T-cell (primary cell): Measurements from ENCODE around the gene CAPN14. TPM values are rescaled to one million over a fixed set of nuclear protein-coding genes. Genes with fewer than 3 reads are reported as not detected.

Experiments used
- ATAC-seq, 4 experiments: fragments of 200-7000 bp in 3 of 4; fragments of 150-1000 bp in 1 of 4; cut with Tn5 transposase; replicated peaks in 1 of 4; 1 replicate in 3 of 4; 2 replicates in 1 of 4; pipeline ENCODE4 v1.10.0; 2021; ENCODE audit warnings: moderate library complexity in 3 of 4, mild to moderate bottlenecking in 2 of 4, moderate number of reproducible peaks in 1 of 4
- CTCF ChIA-PET, 2 donors: fragments of 300-600 bp; sonication (Branson Sonifier 250); formaldehyde crosslinking; loops; one replicate each; lab custom pipeline; 2022; ENCODE audit warnings: antibody characterized with exemption in 2 of 2; lab: Charles Lee
- POLR2A ChIA-PET, 2 donors: fragments of 300-600 bp; sonication (Branson Sonifier 250); formaldehyde crosslinking; loops; one replicate each; lab custom pipeline; 2022; ENCODE audit warnings: antibody characterized with exemption in 2 of 2; lab: Charles Lee
- DNase-seq, 35 experiments: peaks; one replicate each; pipeline versions ENCODE4 v3.0.0 to v3.0.0-alpha.2; 2013 to 2023
- H3K27ac ChIP-seq: one replicate; pipeline ENCODE4 v1.5.1; 2013; ENCODE audit warnings: low read length
- H3K27me3 ChIP-seq, 2 experiments: replicated peaks in 1 of 2; 1 replicate in 1 of 2; 2 replicates in 1 of 2; pipeline versions ENCODE4 v1.6.1 to v1.7.0; 2013; ENCODE audit warnings: low read length in 1 of 2, mixed read lengths in 1 of 2; ENCODE audit not compliant: control insufficient read depth in 2 of 2, insufficient read depth in 2 of 2; ENCODE audit errors: extremely low read depth in 1 of 2
- H3K36me3 ChIP-seq, 2 donors: 1 replicate in 1 of 2; 2 replicates in 1 of 2; pipeline versions ENCODE4 v1.6.1 to v1.7.0; 2013; ENCODE audit warnings: low read length in 1 of 2; ENCODE audit not compliant: control insufficient read depth in 2 of 2, insufficient read depth in 1 of 2; ENCODE audit errors: extremely low read depth in 1 of 2
- H3K4me1 ChIP-seq, 2 experiments: 1 replicate in 1 of 2; 2 replicates in 1 of 2; pipeline versions ENCODE4 v1.6.1 to v1.7.0; 2013; ENCODE audit warnings: low read length in 2 of 2, mixed read lengths in 1 of 2; ENCODE audit not compliant: insufficient read depth in 2 of 2, control insufficient read depth in 1 of 2; ENCODE audit errors: extremely low read depth in 1 of 2
- H3K4me3 ChIP-seq, 2 donors: 1 replicate in 1 of 2; 2 replicates in 1 of 2; pipeline versions ENCODE4 v1.5.1 to v1.7.0; 2013; ENCODE audit warnings: mild to moderate bottlenecking in 2 of 2, low read length in 1 of 2, moderate library complexity in 1 of 2; ENCODE audit not compliant: control insufficient read depth in 1 of 2; ENCODE audit errors: extremely low read depth in 1 of 2
- H3K9me3 ChIP-seq: 2 replicates; pipeline ENCODE4 v1.7.0; 2013
- H3K27ac Mint-ChIP-seq, 2 donors: one replicate each; pipeline ENCODE4 v1.8.0; 2020 to 2021; ENCODE audit warnings: mild to moderate bottlenecking in 2 of 2, mixed read lengths in 2 of 2
- H3K27me3 Mint-ChIP-seq, 2 donors: one replicate each; pipeline ENCODE4 v1.8.0; 2021 to 2022; ENCODE audit warnings: mixed read lengths in 2 of 2
- H3K36me3 Mint-ChIP-seq: one replicate; pipeline ENCODE4 v1.8.0; 2021; ENCODE audit warnings: mixed read lengths
- H3K4me1 Mint-ChIP-seq, 3 donors: one replicate each; pipeline ENCODE4 v1.8.0; 2020 to 2022; ENCODE audit warnings: mixed read lengths in 3 of 3, mild to moderate bottlenecking in 1 of 3
- H3K4me3 Mint-ChIP-seq, 3 donors: one replicate each; pipeline ENCODE4 v1.8.0; 2020 to 2022; ENCODE audit warnings: mild to moderate bottlenecking in 3 of 3, mixed read lengths in 3 of 3, moderate library complexity in 3 of 3
- H3K9me3 Mint-ChIP-seq, 3 donors: one replicate each; pipeline ENCODE4 v1.8.0; 2020 to 2022; ENCODE audit warnings: mixed read lengths in 3 of 3
- WGBS: methylation state at CpG from one replicate; pipeline ENCODE4 v1.1.5; 2013; ENCODE audit warnings: missing lambda C conversion rate; ENCODE audit not compliant: insufficient coverage; 5-methylcytosine and 5-hydroxymethylcytosine counted together
- total RNA-seq, 35 experiments: library from RNA in 6 of 35; stranded (reverse) in 6 of 35; fragments of 120-200 nt in 1 of 35; gene quantifications; one replicate each; pipeline versions ENCODE4 v1.2.1 to v1.2.4 and lab custom pipeline; 2013 to 2026

The CAPN14 gene
- total RNA-seq, 5 donors from 2014 or later (not counting 1 experiment from before 2014, with no cell fraction given), result 0.15 to 0.76 (median 0.55) TPM

DNA sequence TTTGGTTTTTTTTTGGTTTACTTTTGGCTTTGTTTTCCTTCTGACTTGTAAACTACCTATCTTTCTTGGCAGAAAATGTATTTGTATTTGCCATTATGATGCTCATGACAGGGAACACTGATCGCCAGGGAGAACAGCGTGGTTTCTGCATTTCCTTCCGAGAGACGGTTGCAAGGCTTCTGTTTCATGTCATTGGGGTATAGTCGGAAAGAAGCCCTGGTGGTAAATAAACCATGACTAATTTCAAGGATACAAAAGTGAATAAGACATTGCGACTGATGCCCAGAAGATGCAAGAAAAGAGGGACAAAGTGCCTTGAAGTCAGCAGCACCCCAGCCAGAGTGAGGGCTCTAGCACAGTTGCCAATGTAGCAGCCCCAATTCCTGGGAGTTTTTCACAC is 4.2 kb upstream of the CAPN14 start:
- DNase-seq (no peak), ATAC-seq (no peak)
- H3K36me3 ChIP-seq, result no peaks in the 10 kb centered on the region
- Mint-ChIP-seq H3K36me3 (peaks cover 4% of the 10 kb centered on the region), H3K4me3 (no peak overlapping the region), H3K9me3 (no peaks in the 10 kb centered on the region), H3K4me1 (peaks cover 0 to 6% (median 0%) of the 10 kb centered on the region in 3 donors), H3K27me3 (peaks cover 7 to 25% of the 10 kb centered on the region in 2 donors), H3K27ac (no peak overlapping the region)
- POLR2A ChIA-PET, result no interaction called here
- H3K27ac ChIP-seq, result no peak overlapping the region
- no peak overlapping the region for H3K4me3 ChIP-seq
- peaks cover 0 to 11% of the 10 kb centered on the region in 2 experiments for H3K4me1 ChIP-seq
- 21% methylated on average over 6 of the region's 6 CpGs for WGBS
- CTCF ChIA-PET, result no interaction called here
- H3K9me3 ChIP-seq, result no peaks in the 10 kb centered on the region
- peaks cover 0 to 6% of the 10 kb centered on the region in 2 experiments for H3K27me3 ChIP-seq

DNA sequence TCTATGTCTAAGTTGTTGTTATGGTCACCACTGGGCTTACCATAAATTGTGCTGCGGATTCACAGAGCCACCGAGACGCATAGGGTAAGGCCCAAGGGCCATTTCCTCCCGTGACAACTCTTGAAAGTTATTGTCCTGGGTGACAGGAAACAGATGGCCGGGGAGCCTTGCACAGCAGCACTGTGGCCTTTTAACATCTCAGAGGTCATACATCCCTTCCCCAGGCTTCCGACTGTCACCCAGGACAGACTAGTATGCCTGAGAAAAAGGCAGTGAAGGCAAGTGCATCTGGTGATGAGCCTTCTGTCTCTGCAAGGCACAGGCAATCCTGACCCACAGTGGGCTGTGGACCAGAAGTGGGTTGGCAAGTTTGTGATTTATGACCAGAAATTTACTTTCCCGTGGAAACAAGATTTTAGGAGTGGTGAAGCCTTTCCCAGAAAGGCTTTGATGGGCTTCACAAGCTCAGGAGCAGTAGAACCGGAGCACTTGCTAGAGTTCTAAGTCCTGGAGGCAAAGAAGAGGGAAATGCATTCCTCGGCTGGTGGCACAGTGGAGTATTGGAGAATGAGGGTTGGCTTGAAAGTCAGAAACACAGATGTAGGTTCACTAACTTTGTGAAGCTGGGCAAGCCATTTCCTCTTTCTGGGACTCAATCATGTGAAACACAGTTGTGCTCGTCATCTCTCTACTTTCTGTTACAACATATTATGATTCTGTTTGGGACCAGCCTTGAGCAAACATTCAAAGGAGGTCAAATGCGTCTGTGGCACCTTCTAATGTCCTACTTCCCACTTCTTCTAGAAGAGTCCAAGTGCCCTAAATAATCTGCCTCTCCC is 2.0 kb upstream of the CAPN14 start:
- no peak overlapping the region for H3K4me3 Mint-ChIP-seq
- Histone ChIP-seq H3K4me3 (no peak overlapping the region), H3K27me3 (peaks cover 0 to 6% of the 10 kb centered on the region in 2 experiments), H3K9me3 (no peaks in the 10 kb centered on the region), H3K4me1 (peaks cover 4 to 20% of the 10 kb centered on the region in 2 experiments), H3K36me3 (no peaks in the 10 kb centered on the region), H3K27ac (no peak overlapping the region)
- H3K4me1 Mint-ChIP-seq, result peaks cover under 1 to 14% (median 13%) of the 10 kb centered on the region in 3 donors
- ATAC-seq, result no peak
- DNase-seq, result no peak
- H3K36me3 Mint-ChIP-seq, result peaks cover 4% of the 10 kb centered on the region
- ChIA-PET POLR2A (no interaction called here), CTCF (no interaction called here)
- WGBS, result 61% methylated on average over 9 of the region's 11 CpGs
- peak overlapping the region in 1 of 2 donors; percentile 47 for H3K27ac Mint-ChIP-seq
- no peaks in the 10 kb centered on the region for H3K9me3 Mint-ChIP-seq
- peaks cover 7 to 25% of the 10 kb centered on the region in 2 donors for H3K27me3 Mint-ChIP-seq

GRCh38 chr2:31216734-31217133 is 581 bp downstream of the CAPN14 start:
- Histone ChIP-seq H3K9me3 (no peaks in the 10 kb centered on the region), H3K27me3 (peaks cover 0 to 6% of the 10 kb centered on the region in 2 experiments), H3K4me3 (no peak overlapping the region), H3K27ac (no peak overlapping the region), H3K4me1 (peaks cover 4 to 21% of the 10 kb centered on the region in 2 experiments), H3K36me3 (no peaks in the 10 kb centered on the region)
- Mint-ChIP-seq H3K9me3 (no peaks in the 10 kb centered on the region), H3K27me3 (peaks cover 4 to 8% of the 10 kb centered on the region in 2 donors), H3K36me3 (no peaks in the 10 kb centered on the region), H3K4me1 (peaks cover 9 to 20% (median 19%) of the 10 kb centered on the region in 3 donors), H3K27ac (no peak overlapping the region), H3K4me3 (no peak overlapping the region)
- WGBS, result 37% methylated on average over 5 of the region's 5 CpGs
- ATAC-seq (no peak), DNase-seq (no peak)
- CTCF ChIA-PET, result no interaction called here
- POLR2A ChIA-PET, result no interaction called here

DNA sequence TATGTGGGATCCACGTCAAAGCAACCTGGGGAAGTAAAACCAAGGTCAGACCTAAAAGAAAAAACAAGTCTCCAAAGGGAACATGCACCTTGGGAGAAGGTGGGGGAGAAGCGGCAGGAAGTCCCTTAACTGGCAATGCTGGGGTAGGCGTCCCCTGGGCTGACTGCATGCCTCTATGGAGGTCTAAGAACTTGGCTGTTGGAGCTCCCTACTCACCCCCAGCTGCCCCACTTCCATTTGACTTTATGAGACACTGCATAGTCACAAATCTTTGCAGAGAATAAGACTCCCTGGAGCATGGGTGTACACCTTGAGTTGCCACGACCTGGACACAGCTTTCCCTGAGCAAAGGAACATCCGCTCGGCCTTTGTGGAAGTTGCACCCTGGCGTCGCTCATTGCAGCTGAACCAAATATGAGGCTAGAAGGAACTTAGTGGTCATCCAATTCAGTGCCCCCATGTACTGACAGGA is 2.8 kb downstream of the CAPN14 start:
- H3K4me1 ChIP-seq, result peaks cover 4 to 20% of the 10 kb centered on the region in 2 experiments
- DNase-seq, result no peak
- CTCF ChIA-PET, result no interaction called here
- ATAC-seq, result no peak
- Mint-ChIP-seq H3K36me3 (no peaks in the 10 kb centered on the region), H3K4me1 (peaks cover 9 to 19% (median 18%) of the 10 kb centered on the region in 3 donors), H3K9me3 (no peaks in the 10 kb centered on the region), H3K27me3 (peaks cover 0 to 3% of the 10 kb centered on the region in 2 donors), H3K27ac (peak overlapping the region in 1 of 2 donors; percentile 7), H3K4me3 (no peak overlapping the region)
- POLR2A ChIA-PET, result no interaction called here
- H3K27me3 ChIP-seq, result peaks cover 0 to 6% of the 10 kb centered on the region in 2 experiments
- H3K27ac ChIP-seq, result no peak overlapping the region
- no peak overlapping the region for H3K4me3 ChIP-seq
- no peaks in the 10 kb centered on the region for H3K36me3 ChIP-seq
- H3K9me3 ChIP-seq, result no peaks in the 10 kb centered on the region
- 90% methylated on average over 6 of the region's 8 CpGs for WGBS

- POLR2A ChIA-PET, result no interaction called here
- Histone ChIP-seq H3K4me1 (peaks cover 4 to 20% of the 10 kb centered on the region in 2 experiments), H3K36me3 (no peaks in the 10 kb centered on the region), H3K9me3 (no peaks in the 10 kb centered on the region), H3K4me3 (no peak overlapping the region), H3K27me3 (no peaks in the 10 kb centered on the region), H3K27ac (no peak overlapping the region)
- no CpG with 5 or more reads among the region's 4 CpGs for WGBS
- H3K9me3 Mint-ChIP-seq, result no peaks in the 10 kb centered on the region
- DNase-seq (no peak), ATAC-seq (no peak)
- no peak overlapping the region for H3K4me3 Mint-ChIP-seq
- H3K27me3 Mint-ChIP-seq, result no peaks in the 10 kb centered on the region
- CTCF ChIA-PET, result no interaction called here
- H3K4me1 Mint-ChIP-seq, result peaks cover 9 to 19% (median 16%) of the 10 kb centered on the region in 3 donors
- peak overlapping the region in 1 of 2 donors; percentile 7 for H3K27ac Mint-ChIP-seq
- H3K36me3 Mint-ChIP-seq, result no peaks in the 10 kb centered on the region
These were observed 3.5 kb downstream of the CAPN14 start for GRCh38 chr2:31213601-31214443.
